HepG2 (cell line): ENCODE measurements around the gene BBLN. TPM values are rescaled to one million over a fixed set of nuclear protein-coding genes. Genes with fewer than 3 reads are reported as not detected.

Experiments used
- CENPT ChIP-seq: sonication (generic); formaldehyde crosslinking; IDR thresholded peaks from 2 replicates; pipeline ENCODE4 v1.8.0; 2022; ENCODE audit warnings: low read depth, mild to moderate bottlenecking, moderate library complexity, missing genetic modification reagents
- CREM ChIP-seq, 2 experiments: sonication (generic) in 1 of 2; formaldehyde crosslinking in 1 of 2; IDR thresholded peaks; 2 replicates each; pipeline versions ENCODE4 v1.4.0 to v1.6.1; 2016 to 2020; ENCODE audit warnings: antibody characterized with exemption in 1 of 2, mild to moderate bottlenecking in 1 of 2, missing genetic modification reagents in 1 of 2
- CTCF ChIP-seq: sonication (generic); formaldehyde crosslinking; IDR thresholded peaks from 2 replicates; pipeline ENCODE4 v1.5.0; 2020; ENCODE audit warnings: mild to moderate bottlenecking, missing genetic modification reagents, moderate library complexity
- GPN1 ChIP-seq: sonication (generic); formaldehyde crosslinking; IDR thresholded peaks from 2 replicates; pipeline ENCODE4 v1.5.1; 2020; ENCODE audit warnings: missing genetic modification reagents, borderline replicate concordance
- GTF2F1 ChIP-seq: fragments of 150-350 bp; IDR thresholded peaks from 2 replicates; pipeline ENCODE4 v1.6.1; 2014; ENCODE audit warnings: low read length
- HDAC2 ChIP-seq: sonication (generic); formaldehyde crosslinking; IDR thresholded peaks from 2 replicates; pipeline ENCODE4 v1.4.0; 2020; ENCODE audit warnings: missing genetic modification reagents
- IKZF1 ChIP-seq: fragments of 450-650 bp; IDR thresholded peaks from 2 replicates; pipeline ENCODE4 v1.7.1; 2016
- KDM3A ChIP-seq: IDR thresholded peaks from 2 replicates; pipeline ENCODE4 v1.6.1; 2018; ENCODE audit warnings: low read depth, missing compliant biosample characterization
- KLF12 ChIP-seq: sonication (generic); formaldehyde crosslinking; IDR thresholded peaks from 2 replicates; pipeline ENCODE4 v1.4.0; 2020; ENCODE audit warnings: missing genetic modification reagents, borderline replicate concordance
- MAF1 ChIP-seq: sonication (generic); formaldehyde crosslinking; IDR thresholded peaks from 2 replicates; pipeline ENCODE4 v1.5.0; 2020; ENCODE audit warnings: missing genetic modification reagents, borderline replicate concordance
- MTF2 ChIP-seq: sonication (generic); formaldehyde crosslinking; IDR thresholded peaks from 2 replicates; pipeline ENCODE4 v1.5.0; 2020; ENCODE audit warnings: missing genetic modification reagents, borderline replicate concordance
- NFE2L1 ChIP-seq: sonication (generic); formaldehyde crosslinking; IDR thresholded peaks from 2 replicates; pipeline ENCODE4 v1.4.0; 2020; ENCODE audit warnings: missing genetic modification reagents, mild to moderate bottlenecking, borderline replicate concordance
- NKX3-1 ChIP-seq: sonication (generic); formaldehyde crosslinking; IDR thresholded peaks from 2 replicates; pipeline ENCODE4 v1.5.0; 2020; ENCODE audit warnings: missing genetic modification reagents
- POLR2A ChIP-seq, 2 experiments: IDR thresholded peaks; 2 replicates each; pipeline ENCODE4 v1.6.1; 2011; ENCODE audit warnings: low read depth in 2 of 2, low read length in 2 of 2, mild to moderate bottlenecking in 1 of 2, moderate library complexity in 1 of 2; ENCODE audit not compliant: insufficient read depth in 1 of 2
- REPIN1 ChIP-seq: sonication (generic); formaldehyde crosslinking; IDR thresholded peaks from 2 replicates; pipeline ENCODE4 v1.8.0; 2022; ENCODE audit warnings: missing genetic modification reagents, low read depth, mild to moderate bottlenecking, borderline replicate concordance
- RFX1 ChIP-seq: fragments of 450-650 bp; IDR thresholded peaks from 2 replicates; pipeline ENCODE4 v1.6.1; 2017
- SALL2 ChIP-seq: sonication (generic); formaldehyde crosslinking; IDR thresholded peaks from 2 replicates; pipeline ENCODE4 v1.8.1; 2023; ENCODE audit warnings: mild to moderate bottlenecking, missing genetic modification reagents, inconsistent platforms
- SIN3B ChIP-seq: fragments of 150-350 bp; IDR thresholded peaks from 2 replicates; pipeline ENCODE4 v1.6.1; 2014; ENCODE audit warnings: low read length
- SYNCRIP ChIP-seq: fragments of 200-400 bp; formaldehyde crosslinking; IDR thresholded peaks from 2 replicates; pipeline ENCODE4 v1.6.1; 2018; ENCODE audit warnings: mild to moderate bottlenecking, low read depth, low read length; ENCODE audit not compliant: insufficient read depth
- TCF7 ChIP-seq: sonication (generic); IDR thresholded peaks from 2 replicates; pipeline ENCODE4 v1.6.1; 2016; ENCODE audit warnings: antibody characterized with exemption, low read depth
- ZFP90 ChIP-seq: sonication (generic); formaldehyde crosslinking; IDR thresholded peaks from 2 replicates; pipeline ENCODE4 v1.8.0; 2022; ENCODE audit warnings: missing genetic modification reagents, mild to moderate bottlenecking, inconsistent platforms, borderline replicate concordance
- ZNF251 ChIP-seq: sonication (generic); formaldehyde crosslinking; IDR thresholded peaks from 2 replicates; pipeline ENCODE4 v1.9.0; 2021; ENCODE audit warnings: mild to moderate bottlenecking, missing genetic modification reagents
- ZNF264 ChIP-seq: sonication (generic); formaldehyde crosslinking; IDR thresholded peaks from 2 replicates; pipeline ENCODE4 v1.4.0; 2020; ENCODE audit warnings: missing genetic modification reagents
- ZNF3 ChIP-seq: IDR thresholded peaks from 2 replicates; pipeline ENCODE4 v1.7.0; 2017; ENCODE audit warnings: inconsistent platforms
- ZNF558 ChIP-seq: sonication (generic); formaldehyde crosslinking; IDR thresholded peaks from 2 replicates; pipeline ENCODE4 v1.9.0; 2022; ENCODE audit warnings: mild to moderate bottlenecking, missing genetic modification reagents, borderline replicate concordance
- ZNF747 ChIP-seq: sonication (generic); formaldehyde crosslinking; IDR thresholded peaks from 2 replicates; pipeline ENCODE4 v1.8.1; 2023; ENCODE audit warnings: missing genetic modification reagents, mild to moderate bottlenecking, borderline replicate concordance
- ZNF75D ChIP-seq: sonication (generic); formaldehyde crosslinking; IDR thresholded peaks from 2 replicates; pipeline ENCODE4 v1.8.1; 2023; ENCODE audit warnings: missing genetic modification reagents, mild to moderate bottlenecking, borderline replicate concordance
- ZNF792 ChIP-seq: IDR thresholded peaks from 2 replicates; pipeline ENCODE4 v1.6.1; 2016
- ZNF891 ChIP-seq: sonication (generic); formaldehyde crosslinking; IDR thresholded peaks from 2 replicates; pipeline ENCODE4 v1.5.0; 2020; ENCODE audit warnings: mild to moderate bottlenecking, missing genetic modification reagents
- ZUFSP ChIP-seq: sonication (generic); formaldehyde crosslinking; IDR thresholded peaks from 2 replicates; pipeline ENCODE4 v1.9.0; 2021; ENCODE audit warnings: missing genetic modification reagents, mild to moderate bottlenecking, borderline replicate concordance
- polyA plus RNA-seq, 8 experiments: library from polyadenylated mRNA; depleted of rRNA in 3 of 8; stranded (reverse) in 7 of 8; unstranded in 1 of 8; fragments of >200 nt; fragmentation: Illumina TruSeq in 4 of 8; extraction: Trizol in 4 of 8; gene quantifications; 2 replicates each; pipeline versions ENCODE4 v1.2.1 to v1.2.3, GENCODE V29; 2011 to 2016; ENCODE audit warnings: low read depth in 4 of 8, missing spikeins in 1 of 8, mixed read lengths in 1 of 8; ENCODE audit not compliant: insufficient read depth in 1 of 8
- total RNA-seq, 5 experiments: library from RNA; depleted of rRNA; stranded (reverse); fragments of >200 nt; fragmentation: Illumina TruSeq; extraction: Trizol; gene quantifications; 2 replicates each; pipeline ENCODE4 v1.2.3, GENCODE V29; 2016; ENCODE audit warnings: low read depth in 1 of 5

The BBLN gene
- total and polyA plus RNA-seq, 2 of the 13 experiments (the other 11 are each of a cell fraction or from before 2014, with no cell fraction given), result 27.6 to 33.1 TPM

GRCh38 chr9:128159784-128160602 lies at the start of gene BBLN (continued):
- TF ChIP-seq ZNF792 (CRISPR knock-in tag) (no peak), ZNF891 (CRISPR knock-in tag) (no peak; the same call in 1 of the 2 replicates), ZNF3 (CRISPR knock-in tag) (no peak), IKZF1 (no peak), POLR2A (IDR thresholded peaks at IDR 0.05; ENCODE audit: insufficient read depth in 1 of 2, low read depth in 2 of 2, low read length in 2 of 2) (peak; percentile 65 to 77), ZNF747 (CRISPR knock-in tag) (peak; percentile 47; the same call in 1 of the 2 replicates), ZNF264 (no peak), ZFP90 (CRISPR knock-in tag) (peak; percentile 41; the same call in 1 of the 2 replicates), ZNF558 (no peak), CENPT (no peak), MTF2 (CRISPR knock-in tag) (no peak), KLF12 (CRISPR knock-in tag) (no peak), SALL2 (no peak), CTCF (CRISPR knock-in tag) (0 out of 2 replicates have a peak, but pooled peaks have one; percentile 12), CREM (IDR thresholded peaks at IDR 0.05) (no peak; the same call in 1 of the 2 replicates), CREM (CRISPR knock-in tag; IDR thresholded peaks at IDR 0.05) (no peak), SIN3B (no peak), KDM3A (CRISPR knock-in tag) (no peak), ZUFSP (CRISPR knock-in tag) (no peak), ZNF251 (CRISPR knock-in tag) (no peak), SYNCRIP (no peak), GTF2F1 (no peak), ZNF75D (no peak), RFX1 (no peak), GPN1 (no peak), NFE2L1 (no peak), TCF7 (no peak), NKX3-1 (CRISPR knock-in tag) (no peak), MAF1 (CRISPR knock-in tag) (no peak), REPIN1 (CRISPR knock-in tag) (no peak), HDAC2 (no peak)
